Fibroblast of skin of back (primary cell): ENCODE data around the gene LEMD1. TPM values are rescaled to one million over a fixed set of nuclear protein-coding genes. Genes with fewer than 3 reads are reported as not detected.

Source experiments
- DNase-seq: peaks from one replicate; pipeline ENCODE4 v3.0.0-alpha.2; 2013
- polyA plus RNA-seq, 2 experiments: library from polyadenylated mRNA; unstranded; fragments of 120-200 nt; gene quantifications; one replicate each; pipeline ENCODE4 v1.2.1, GENCODE V29; 2013; ENCODE audit not compliant: insufficient read length in 2 of 2

The LEMD1 gene
- polyA plus RNA-seq (2013, experiment 1 of 2; ENCODE audit: insufficient read length) = not detected
- not detected for polyA plus RNA-seq (2013, experiment 2 of 2; ENCODE audit: insufficient read length)

DNA sequence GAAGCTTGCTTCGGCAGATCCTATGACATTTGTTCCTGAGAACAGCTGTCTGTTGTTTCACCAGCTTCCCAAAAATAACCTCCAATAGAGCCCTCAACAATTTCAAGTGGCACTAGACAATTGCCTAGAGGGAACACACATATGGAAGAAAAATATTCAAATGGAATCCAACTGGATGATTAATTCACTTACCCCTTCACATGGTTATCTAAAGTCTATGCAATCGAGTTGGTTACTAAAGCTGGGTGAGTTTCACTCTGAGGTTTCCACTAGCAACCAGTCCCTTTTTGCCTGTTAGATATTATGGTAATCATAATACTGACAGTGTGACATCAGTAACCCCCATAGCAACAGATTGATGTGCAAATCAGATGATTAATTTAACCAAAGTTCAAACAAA is at the start of gene LEMD1:
TSS of gene LEMD1 (minus strand) at position 259 of the 400 bp plus-strand sequence. CDS start 1,520 bp downstream, outside the sequence.
- DNase-seq = no peak

DNA sequence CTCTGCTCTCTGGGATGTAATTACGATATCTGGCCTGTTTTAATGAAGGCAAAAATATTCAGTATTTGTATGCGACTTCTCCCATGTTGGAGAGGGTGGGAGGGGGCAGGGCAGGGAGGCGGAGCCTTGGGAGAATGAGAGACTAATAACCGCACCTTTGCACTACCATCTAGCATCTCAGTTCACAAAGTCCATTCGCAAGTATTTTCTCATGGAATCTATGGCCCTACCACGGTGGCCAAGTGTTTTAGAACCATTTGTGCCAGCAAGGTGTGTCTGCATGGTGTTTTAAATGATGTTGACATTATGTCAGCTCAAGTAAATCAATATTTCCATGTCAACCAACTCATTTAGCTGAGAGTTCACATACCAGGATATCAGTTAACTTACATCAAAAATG is 48.3 kb upstream of the LEMD1 start:
- no peak for DNase-seq

- no peak for DNase-seq
Measured at GRCh38 chr1:205466595-205467220, 44.9 kb upstream of the LEMD1 start.

DNA sequence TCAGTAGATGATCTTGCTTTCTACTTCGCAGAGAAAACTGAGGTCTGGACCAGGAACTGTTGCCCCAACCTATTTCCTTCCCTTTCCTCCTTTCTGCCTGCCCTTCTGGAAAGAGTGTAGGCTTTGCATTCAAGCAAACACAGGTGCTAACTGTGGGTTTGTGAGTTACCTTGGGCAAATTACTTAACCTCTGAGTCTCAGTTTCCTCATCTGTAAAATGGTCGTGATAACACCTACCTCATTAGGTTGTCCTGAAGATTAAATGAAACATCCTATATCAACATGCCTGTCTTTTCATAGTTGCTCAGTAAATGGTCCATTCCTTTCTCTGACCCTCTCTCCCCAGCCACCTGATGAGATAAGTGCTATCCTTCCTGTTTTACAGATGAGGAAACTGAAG is 43.5 kb upstream of the LEMD1 start:
- DNase-seq = no peak

DNA sequence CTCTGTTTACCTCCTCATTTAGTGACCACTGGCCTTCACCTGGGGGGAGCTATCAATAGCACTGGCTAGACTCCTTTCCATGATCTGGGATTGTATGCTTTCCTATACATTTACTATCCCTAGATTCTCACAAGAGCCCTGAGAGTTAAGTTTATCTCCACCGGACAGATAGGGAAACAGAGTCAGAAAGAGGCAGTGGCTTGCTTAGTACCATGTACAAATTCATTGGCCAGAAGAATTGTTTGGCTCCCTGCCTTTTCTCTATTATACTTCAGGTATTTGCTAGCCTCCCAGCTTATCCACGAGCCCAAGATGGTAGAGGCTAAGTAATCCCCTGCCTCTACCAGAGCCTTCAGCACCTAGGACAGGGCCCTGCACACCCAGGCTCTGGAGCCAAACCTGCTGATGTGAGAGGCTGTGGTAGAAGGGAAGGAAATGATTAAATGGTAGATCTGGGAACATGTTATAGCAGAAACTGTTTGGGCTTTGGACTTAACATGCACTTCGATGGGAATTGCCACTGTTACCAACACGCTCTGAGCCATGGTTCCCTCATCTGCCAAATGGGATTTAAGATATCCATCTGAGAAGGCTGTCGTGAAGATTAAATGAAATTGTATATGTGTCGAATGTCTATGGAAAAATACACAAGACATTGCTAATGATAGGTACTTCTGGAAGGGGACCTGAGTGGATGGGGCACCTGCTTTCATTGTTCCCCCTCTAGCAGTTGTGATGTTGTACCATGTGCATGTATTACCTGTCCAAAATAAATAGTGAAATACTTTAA is 37.1 kb upstream of the LEMD1 start:
- peak; percentile 63 for DNase-seq

- no peak for DNase-seq
Measured at GRCh38 chr1:205456868-205457745, 35.3 kb upstream of the LEMD1 start.

- no peak for DNase-seq
Measured at GRCh38 chr1:205456383-205456867, 34.6 kb upstream of the LEMD1 start.

DNA sequence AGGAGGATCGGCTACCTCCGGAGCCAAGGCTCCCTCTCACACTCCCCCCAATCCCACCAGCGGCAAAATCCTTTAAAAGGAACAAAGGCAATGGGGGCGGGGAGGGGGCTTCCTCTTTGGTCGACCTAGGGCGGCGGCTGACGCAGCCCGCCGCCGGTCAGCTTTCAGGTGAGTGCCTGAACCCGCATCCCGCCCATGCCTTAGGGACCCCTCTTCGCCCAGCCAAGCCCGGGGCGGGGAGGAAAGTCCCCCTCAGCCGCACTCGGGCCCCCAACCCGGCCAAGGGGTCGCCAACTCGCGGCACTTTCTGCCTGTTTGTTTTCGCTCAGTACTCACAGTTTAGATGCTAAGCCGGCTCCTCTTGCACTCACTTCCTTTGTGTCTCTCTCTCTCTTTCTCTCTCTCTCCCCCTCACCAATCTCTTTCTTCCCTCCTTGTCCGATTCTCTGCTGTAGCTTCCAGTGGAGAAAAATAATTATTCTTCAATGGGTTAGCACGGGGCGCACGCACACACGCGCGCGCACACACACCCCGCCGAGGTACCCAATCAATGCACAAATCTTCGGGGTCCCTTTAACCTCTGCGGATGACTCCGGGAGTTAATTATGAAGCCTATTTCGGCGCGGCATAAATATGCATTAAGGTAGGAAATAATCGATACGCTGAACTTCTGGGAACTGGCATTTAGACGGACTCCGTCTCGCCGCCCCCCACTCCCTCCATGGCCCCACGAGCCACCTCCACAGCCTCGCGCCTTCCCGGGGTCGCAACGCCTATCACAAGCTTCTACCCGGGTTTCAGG is 33.9 kb upstream of the LEMD1 start, which contains the start of gene BLACAT1:
TSS of gene BLACAT1 (minus strand) at position 465 of the 802 bp plus-strand sequence.
- DNase-seq = no peak

DNA sequence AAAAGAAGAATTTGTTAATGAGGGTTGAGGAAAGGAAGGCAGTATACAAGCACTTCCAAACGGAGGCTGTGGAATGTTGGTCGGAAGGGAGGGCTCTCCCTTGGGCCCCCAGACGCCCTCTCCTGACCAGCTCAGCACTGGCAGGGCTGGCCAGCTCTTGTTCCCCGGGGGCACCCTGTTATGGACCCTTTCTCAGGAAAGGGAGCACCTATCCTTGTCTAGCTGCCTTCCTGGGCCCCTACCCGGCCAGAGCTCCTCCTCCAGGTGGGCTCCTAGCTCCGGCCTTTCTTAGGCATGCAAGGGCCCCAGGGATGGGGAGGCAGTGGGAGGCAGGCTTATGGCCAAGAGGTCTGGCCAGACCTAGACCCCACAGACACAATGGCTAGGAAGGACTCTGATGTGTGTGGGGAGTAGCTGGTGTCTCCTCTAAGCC is 33.1 kb upstream of the LEMD1 start:
- no peak for DNase-seq

DNA sequence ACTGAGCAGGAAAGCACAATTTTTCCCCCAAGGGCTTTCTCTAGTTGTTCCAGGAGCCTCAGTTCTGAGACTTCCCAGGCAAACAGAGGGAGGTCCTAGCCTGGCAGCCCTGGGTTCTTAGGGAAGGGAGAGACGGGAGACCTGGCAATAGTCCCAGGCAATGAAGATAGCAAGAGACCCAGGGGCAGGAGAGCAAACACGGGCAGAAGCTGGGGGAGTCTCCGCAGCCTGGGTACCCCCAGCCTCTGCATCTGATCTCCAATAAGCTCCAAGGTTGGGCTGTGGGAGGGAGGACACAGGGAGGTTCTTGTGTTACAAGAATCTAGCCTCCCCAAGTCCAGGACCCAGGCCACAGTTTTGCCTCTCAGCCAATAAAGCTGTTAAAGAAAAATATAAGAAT is 31.6 kb upstream of the LEMD1 start:
- no peak for DNase-seq

DNA sequence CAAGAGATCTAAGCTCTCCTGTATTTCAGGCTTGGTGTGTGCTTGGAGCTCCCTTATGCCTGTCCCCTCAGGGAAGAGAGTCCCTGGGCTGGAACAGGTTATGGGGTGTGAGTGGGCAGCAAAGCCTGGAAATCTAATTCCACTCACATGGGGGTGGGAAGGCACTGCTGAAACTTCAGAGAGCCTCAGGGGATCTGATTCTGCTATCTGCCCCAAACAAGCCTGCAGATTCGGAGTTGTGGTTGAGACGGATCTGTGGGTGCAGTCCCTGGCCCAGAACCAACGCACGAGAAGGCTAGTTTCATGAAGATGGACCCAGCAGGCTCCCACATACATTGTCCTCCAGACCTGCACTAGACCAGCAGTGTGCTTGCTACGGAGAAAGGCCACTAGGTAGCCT is 31.1 kb upstream of the LEMD1 start:
- no peak for DNase-seq

GRCh38 chr1:205452364-205452763 is 30.5 kb upstream of the LEMD1 start:
- no peak for DNase-seq

GRCh38 chr1:205451759-205452164 is 29.9 kb upstream of the LEMD1 start:
- no peak for DNase-seq

- no peak for DNase-seq
Measured at GRCh38 chr1:205451202-205451601, 29.3 kb upstream of the LEMD1 start.

GRCh38 chr1:205450448-205450847 is 28.6 kb upstream of the LEMD1 start:
- no peak for DNase-seq

GRCh38 chr1:205449750-205450443 is 28.0 kb upstream of the LEMD1 start:
- peak; percentile 50 for DNase-seq

DNA sequence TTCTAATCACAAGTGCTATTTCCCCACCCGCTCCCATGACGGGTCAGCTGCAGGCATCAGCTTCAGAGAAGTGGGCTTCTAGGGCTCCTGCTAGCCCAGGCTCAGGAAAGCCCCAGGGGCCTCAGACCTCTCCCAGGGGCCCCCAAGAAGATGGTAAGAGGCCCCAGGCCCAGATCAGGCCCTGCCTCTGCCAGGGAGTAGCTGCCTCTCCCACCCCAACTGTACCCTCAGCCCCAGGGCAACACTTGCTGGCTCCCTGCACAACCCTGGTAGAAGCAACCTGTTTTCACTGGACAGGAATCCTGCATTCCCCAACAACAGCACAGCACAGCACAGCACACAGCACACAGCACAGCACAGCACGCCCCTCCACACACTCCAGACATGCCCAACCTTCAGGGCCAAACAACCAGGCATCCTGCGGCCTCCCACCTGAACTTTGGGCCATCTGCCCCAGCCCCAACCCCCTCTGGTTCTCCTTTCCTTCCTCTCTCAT is 27.4 kb upstream of the LEMD1 start:
- no peak for DNase-seq

DNA sequence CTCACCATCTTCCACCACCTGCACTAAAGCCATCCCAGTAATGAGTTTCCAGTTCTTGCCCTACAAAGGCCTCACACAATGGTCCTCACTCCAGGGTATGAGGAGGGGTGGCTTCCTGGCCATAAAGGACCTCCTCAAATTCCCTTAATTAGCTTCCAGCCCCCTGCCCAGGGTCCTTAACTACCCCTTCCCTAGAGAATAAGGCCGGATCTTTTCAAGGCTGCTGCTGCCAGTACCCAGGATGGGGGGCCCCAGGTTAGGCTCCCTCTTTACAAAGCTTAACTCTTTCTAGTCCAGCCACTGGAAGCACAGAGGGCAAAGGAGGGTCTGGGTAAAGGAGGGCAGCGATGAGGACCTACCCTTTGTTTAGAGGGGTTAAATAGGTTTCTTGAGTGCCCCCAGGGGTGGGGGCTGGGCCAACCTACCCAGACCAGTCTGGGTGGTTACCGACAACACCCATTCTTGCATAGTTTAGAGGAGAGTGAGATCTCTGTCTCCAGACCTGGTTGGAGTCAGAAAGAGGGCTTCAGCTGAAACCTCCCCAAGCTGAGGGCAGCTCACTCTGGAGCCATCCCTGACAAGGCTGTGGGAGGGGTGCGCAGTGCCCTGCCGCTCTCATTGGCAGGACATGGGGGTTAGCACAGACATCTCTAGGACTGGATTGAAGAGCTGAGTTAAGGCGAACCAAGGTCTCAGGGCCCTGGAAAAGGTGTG is 26.8 kb upstream of the LEMD1 start:
- DNase-seq = no peak

DNA sequence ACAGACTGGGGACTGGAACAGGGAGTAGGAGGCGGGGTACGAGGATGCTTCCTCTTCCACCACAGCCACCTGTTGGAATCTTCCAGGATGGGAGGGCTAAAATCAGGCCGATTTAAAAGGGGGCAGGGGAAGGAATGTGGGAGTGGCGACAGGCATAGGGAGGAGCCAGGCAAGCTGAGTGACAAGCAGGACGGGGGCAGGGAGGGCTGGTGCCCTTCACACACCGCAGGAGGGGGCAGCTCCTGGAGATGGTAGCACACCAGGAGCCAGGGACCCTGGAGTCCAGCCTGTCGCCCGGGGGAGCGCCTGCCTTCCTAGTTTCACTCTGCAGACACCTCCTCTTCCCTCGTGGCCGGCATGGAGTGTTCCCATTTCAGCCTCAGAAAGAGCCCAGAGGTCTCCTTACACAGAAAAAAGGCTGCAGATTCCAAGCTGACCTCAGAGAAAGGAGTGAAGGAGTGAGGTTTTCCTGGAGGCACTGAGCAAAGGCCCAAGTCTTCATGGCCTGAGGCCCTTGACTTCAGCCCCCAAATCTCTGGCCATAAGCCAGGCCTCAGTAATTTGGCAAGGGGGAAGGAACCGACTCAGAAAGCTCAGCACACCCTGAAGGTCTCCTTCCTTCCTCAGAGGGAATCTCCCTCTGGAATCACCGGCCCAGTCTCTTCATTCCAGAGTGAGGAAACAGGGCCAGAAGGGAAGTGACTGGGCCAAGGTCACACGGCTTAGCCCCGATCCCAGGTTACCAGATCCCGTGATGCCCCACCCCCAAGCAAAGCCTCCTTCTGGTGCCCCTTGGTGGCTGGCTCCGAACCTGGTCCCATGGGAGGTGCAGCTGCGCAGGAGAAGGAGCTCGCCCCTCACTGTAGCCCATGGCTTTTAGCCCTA is 25.8 kb upstream of the LEMD1 start:
- no peak for DNase-seq
